HG03135 (cell line): Measurements from ENCODE around the gene NINJ2.

Source experiments
- ATAC-seq: cut with Tn5 transposase; IDR thresholded peaks from one replicate; pipeline ENCODE4 v1.9.1; 2021; ENCODE audit warnings: mild to moderate bottlenecking, moderate library complexity; ENCODE audit not compliant: unreplicated experiment

NINJ2 gene

DNA sequence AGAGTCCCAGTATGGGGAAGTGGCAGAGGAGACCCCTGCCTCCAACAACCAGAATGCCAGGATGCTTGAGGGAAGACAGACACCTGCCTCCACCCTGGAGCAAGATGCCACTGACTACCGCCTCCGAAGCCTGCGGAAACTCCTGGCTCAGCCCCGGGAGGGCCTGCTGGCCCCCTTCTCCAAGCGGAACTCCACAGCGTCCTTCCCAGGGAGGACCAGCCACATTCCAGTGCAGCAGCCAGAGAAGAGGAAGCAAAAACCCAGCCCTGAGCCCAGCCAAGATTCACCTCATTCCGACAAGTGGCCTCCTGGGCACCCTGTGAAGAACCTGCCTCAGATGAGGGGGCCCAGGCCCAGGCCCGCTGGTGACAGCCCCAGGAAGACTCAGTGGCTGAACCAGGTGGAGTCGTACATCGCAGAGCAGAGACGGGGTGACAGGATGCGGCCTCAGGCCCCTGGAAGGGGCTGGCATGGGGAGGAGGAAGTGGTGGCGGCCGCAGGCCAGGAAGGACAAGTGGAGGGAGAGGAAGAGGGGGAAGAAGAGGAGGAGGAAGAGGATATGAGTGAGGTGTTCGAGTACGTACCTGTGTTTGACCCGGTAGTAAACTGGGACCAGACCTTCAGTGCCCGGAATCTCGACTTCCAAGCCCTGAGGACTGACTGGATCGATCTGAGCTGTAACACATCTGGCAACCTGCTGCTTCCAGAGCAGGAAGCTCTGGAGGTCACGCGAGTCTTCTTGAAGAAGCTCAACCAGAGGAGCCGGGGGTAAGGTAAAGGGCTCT, 109.8 kb downstream of the NINJ2 start:
- ATAC-seq, result no peak

DNA sequence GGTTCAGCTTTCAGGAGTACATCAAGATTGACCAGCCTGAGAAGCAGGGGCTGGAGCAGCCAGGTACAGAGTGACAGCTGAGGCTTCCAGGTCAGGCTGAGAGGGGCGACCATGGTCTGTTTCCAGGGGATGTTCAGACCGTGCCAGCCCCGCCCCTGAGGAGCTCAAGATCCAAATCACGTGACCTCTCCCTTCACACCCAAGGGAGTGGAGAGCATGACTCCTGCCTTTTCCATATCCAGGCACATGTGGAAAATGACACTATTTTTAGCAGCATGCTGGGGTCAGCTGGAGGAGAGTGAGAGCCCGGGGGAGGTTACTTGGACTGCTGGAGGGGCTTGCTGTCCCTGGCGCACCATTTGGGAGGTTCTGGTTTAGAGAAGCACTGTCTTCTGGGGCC, 110.8 kb downstream of the NINJ2 start:
- no peak for ATAC-seq

DNA sequence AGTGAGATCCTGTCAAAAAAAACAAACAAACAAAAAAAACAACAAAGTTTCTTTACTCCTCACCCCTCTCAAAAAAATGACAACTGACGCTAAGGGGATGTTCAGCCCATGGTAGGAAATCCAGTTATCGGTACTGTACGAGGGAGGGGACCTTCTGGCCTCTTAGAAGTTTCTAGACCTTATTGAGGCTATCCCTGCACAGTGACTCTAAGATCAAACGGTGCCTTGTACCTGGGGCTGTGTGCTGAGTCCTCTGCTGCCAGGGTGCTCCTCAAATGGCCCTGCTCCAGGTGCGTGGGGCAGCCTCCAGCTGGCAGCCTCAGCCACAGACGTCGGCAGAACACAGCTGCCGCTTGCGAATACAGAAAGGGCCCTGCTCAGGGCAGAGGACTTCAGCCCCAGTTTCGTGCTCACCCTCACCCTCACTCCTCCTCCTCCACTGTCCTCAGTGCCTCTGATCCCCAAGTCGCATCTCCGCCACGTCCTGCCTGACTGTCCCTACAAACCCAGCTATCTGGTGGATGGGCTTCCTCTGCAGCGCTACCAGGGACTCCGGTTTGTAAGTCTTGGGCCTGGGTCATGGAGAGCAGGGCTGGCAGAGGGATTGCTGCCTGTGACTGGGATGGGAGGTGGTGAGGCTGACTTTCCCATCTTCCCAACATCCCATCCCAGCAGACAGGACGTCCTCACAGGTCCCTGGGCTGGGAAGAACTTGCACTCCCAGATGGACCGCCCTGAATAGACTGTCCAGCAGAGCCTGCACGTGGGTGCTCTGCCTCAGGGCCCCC, 112.6 kb downstream of the NINJ2 start:
- ATAC-seq, result no peak

DNA sequence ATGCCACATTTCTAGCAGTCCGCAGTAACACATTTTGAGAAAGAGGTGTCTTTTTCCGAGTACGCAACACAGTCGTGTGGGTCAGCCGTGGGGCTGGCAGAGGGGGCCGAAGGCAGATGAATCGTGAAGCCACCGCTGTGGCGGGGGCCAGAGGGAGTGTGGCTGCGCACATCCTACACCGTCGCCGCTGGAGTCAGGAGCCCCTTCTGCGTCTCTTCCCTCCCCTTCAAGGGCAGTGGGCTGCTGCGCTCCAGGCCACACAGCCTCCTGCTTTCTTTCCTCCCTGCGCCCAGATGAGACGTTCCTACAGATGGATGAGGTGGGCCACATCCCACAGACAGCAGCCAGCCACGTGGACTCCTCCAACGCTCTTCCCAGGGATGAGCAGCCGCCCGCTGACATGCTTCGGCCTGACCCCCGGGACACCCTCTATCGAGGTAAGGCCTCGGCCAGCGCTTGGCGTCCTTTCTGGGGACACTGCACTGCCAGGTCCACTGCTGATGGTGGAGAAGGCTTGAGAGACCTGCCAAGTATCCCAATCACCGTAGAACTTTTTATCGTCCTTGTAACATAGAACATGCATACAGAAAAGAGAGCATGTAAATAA, 113.7 kb downstream of the NINJ2 start:
- no peak for ATAC-seq

DNA sequence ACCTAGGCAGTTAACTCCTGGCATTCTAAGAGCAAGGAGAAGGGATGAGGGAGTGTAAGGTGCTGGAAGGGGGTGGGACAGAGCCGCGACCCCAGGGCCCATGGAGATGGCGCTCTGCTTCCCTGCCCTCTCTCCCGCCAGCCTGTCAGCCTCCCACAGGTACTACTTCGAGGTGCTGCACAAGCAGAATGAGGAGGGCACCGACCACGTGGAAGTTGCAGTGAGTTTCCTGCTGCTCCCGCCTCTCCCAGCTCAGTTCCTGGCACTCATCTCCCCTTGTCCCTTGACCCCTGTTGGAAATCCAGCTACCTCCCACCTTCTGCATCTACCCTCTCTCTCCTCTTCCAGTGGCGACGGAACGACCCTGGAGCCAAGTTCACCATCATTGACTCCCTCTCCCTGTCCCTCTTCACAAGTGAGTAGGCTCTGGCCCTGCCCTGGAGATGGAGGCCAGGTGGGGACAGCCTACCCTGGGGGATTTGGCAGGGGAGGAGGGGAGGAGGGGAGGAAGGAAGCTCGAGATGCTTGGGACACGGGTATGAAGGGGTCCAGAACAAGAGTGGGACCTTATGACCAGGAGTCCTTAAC, 115.3 kb downstream of the NINJ2 start:
- ATAC-seq, result no peak

DNA sequence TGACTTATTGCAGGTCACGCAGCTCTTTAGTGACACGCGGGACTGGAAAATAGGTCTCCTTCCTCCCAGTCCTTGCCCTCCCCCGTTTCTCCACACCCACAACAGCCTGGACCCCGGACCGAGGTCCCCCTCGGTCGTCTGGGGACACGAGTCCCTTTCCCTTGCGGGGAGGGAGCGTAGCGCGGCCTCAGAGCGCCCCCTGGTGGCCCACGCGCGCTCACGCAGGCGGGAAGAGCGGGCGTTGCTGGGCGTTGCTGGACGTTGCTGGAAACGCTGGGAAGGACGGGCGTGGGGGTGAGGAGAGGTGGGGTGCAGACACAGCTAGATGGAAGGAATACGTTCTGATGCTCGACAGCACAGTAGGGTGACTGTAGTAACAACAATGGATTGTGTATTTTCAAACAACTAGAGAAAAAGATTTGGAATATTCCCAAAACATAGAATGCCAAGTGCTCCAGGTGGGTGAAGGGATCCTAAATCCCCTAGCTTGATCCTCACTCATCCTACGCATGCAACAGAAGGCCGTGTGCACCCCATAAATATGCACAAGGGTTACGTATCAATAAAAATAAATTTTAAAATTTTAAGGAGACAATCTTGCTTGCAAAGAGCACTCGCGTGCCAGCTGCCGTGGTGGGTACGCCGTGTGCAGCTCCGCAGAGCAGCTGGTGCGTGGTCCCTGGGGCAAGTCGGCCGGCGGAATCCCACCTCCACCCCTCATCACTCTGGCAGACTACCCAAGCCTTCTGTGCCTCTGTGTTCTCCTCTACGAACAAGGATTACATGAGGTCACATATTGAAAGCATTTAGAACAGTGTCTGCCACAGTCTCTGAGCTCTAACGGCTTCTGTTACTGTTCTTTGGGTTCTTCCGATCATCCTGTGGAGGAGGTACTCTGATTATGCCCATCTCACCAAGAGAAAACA, 116.1 kb downstream of the NINJ2 start:
- no peak for ATAC-seq

DNA sequence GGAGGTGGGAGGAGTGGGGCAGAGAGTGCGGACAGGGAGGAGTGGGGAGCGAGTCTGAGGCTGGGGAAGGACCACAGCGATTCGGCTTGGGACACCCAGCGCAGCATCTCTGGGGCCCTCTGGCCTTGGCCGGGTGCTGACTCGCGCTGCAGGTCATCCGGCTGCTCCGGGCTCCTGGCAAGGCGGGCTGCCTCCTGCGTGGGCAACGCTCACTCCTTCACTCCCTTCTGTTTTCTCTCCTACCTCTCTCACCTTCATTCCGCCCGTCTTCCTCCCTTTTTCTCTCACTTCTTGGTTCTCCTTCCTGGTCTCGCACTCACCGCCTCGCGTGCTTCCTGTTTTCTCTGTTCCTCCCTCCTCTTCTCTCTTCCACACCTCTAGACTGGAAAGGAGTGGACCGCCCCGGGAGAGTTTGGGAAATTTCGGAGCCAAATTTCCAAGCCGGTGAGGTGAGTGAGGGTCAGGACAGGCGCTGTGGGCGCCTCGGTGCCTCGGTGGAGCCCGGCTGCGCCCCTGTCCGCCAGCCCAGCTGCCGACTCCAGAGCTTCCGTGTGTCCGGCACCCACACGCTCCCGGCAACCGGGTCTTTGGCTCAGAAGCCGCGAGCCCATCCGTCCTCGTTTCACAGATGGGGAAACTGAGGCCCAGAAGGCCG, 116.9 kb downstream of the NINJ2 start:
- ATAC-seq, result no peak

DNA sequence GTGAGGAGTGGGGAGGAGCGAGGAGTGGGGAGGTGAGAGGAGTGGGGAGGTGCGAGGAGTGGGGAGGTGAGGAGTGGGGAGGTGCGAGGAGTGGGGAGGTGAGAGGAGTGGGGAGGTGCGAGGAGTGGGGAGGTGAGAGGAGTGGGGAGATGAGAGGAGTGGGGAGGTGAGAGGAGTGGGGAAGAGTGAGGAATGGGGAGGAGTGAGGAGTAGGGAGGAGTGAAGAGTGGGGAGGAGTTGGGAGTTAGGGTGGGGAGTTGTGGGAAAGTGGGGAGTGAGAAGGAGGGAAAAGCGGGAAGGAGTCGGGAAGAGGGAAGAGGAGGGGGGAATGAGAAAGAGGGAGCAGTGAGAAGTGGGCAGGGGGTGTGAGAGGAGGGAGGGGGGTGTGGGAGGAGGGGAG, 117.4 kb downstream of the NINJ2 start:
- no peak for ATAC-seq

DNA sequence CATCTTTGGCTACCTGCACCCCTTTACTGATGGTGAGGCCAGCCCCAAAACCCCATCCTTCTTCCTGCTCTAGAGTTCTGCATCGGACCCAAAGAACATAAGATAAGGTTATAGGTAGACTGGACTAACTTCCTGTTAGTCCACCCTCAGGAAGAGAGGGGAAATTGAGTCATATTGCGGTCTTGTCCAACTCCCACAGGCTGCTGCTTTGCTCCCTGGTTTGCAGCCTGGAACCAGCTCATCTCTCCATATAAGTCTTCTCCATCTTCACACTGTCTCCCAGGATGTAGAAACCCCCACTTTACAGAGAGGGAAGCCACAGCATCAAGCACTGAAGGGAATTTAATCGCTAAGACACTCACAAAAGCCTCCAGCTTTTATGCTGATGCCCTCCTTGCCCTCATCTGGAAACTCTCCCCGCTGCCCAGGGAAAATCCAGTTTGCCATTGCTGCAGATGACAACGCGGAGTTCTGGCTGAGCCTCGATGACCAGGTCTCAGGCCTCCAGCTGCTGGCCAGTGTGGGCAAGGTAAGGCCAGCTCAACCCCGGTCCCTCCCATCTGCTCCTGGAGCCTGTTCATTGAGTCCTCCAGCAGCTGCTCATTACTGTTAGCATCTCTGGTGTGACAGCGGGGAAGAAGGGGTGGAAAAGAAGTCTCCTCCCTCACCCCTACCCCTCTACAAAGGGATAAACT, 118.2 kb downstream of the NINJ2 start:
- ATAC-seq, result no peak

DNA sequence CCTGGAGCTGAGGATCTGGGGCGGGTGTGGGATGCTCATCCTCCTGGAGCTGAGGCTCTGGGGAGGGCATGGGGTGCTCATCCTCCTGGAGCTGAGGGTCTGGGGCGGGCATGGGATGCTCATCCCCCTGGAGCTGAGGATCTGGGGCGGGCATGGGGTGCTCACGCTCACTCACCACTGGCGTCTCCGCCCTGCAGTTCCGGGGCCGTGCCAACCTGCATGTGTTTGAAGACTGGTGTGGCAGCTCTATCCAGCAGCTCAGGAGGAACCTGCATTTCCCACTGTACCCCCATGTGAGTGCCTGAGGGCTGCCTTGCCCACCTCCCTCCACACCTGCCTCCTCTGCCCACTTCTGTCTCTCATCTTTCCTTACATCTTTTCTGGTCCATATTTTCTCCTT, 119.1 kb downstream of the NINJ2 start:
- no peak for ATAC-seq

DNA sequence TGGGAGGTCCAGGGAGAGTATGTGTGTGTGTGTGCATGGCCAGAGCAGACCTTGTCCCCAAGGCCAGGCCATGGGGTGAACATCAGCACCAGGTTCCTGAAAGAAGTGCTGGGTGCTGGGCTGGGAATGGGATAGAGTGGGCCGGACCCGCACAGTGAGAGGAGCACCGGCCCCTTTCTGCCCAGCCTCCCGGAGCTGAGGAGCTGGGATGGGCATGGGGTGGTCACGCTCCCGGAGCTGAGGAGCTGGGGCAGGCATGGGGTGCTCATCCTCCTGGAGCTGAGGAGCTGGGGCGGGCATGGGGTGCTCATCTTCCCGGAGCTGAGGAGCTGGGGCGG, 120.2 kb downstream of the NINJ2 start:
- no peak for ATAC-seq

DNA sequence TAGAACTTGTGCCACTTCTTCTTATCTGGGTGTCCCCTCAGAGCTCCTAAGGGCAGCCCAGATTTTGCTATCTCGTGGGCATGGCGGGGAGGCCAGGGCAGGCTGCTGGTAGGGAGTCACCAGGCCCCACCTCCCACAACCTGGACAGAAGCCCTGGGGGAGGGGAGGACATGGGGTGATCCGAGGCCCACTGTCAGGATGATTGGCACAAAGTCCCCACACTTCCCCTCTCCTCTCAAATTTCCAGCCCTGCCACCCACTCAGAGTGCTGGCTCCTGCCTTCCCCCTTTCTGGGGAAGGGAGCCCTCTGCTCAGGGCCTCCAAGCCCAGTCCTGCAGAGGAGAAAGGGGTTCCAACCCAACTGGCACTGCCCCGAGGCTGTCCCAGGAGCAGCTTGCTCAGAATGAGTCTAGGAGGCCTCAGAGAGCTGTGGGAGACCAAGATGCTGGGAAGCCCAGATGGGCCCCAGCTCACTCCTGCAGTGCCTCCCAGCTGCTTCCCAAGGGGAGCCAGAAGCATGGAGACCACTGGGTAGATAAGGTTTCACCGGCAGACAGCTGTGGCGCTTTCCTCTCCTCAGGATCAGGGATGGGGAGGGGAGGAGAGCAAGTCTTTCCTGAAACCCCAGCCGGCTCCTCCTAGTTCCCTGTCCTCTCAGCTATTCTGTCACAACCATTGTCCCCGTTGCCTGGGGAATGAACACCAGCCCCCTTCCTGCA, 120.7 kb downstream of the NINJ2 start:
- no peak for ATAC-seq

DNA sequence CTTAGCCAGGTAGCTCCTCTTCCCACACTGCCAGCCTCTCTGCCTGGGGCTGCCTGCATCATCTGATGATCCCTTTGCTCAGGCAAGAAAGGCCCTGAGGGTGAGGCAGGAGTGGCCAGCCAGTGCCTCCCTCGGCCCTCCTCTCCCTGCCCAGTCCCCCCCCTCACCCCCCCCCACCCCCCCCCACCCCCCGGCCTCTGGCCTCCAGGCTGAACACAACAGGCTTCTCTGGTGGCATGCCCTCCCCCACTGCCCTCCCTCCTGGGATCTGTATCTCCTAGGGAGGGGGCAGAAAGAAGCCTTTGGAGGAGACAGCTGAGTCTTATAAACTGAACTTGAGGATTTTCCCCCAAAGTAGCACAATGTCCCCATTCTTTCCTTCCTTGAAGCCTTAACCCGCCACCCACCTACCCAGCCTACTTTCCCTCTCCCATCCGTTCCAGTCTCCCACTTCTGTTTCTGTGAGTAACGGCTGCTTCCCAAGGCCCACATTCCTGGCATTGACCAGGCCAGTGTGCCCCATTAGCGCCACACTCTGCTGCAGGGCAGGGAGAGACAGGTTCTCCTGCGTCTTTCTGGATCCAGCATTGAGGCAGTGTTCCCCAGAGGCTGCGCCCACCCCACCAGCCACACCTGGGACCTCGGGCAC, 121.4 kb downstream of the NINJ2 start:
- ATAC-seq, result no peak

DNA sequence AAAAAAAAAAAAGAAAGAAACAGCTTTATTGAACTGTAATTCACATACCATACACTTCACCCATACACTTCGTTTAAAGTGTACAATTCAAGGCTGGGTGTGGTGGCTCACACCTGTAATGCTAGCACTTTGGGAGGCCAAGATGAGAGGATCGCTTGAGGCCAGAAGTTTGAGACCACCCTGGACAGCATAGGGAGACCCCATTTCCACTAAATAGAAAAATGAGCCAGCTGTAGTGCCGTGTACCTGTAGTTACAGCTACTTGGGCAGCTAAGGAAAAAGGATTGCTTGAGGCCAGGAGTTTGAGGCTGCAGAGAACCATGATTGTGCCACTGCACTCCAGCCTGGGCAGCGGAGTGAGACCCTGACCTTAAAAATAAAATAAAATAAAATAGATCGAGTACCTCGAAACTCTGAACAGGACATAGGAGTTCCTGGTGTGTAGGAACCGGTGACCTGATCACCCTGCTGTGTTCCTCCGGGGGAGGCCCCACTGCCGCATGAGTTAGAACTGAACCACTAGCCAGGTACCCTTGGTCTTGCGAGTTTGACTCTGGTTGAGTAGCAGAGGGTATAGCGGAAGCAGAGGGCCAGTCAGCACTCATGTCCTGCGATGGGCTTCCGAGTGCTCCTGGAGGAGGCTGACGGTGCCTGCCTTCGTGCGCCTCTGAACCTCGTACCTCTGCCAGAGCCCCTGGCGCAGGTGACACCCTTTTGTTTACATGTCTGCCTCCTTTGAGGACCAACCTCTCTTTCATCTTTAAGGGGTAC, 123.5 kb downstream of the NINJ2 start:
- ATAC-seq, result no peak

DNA sequence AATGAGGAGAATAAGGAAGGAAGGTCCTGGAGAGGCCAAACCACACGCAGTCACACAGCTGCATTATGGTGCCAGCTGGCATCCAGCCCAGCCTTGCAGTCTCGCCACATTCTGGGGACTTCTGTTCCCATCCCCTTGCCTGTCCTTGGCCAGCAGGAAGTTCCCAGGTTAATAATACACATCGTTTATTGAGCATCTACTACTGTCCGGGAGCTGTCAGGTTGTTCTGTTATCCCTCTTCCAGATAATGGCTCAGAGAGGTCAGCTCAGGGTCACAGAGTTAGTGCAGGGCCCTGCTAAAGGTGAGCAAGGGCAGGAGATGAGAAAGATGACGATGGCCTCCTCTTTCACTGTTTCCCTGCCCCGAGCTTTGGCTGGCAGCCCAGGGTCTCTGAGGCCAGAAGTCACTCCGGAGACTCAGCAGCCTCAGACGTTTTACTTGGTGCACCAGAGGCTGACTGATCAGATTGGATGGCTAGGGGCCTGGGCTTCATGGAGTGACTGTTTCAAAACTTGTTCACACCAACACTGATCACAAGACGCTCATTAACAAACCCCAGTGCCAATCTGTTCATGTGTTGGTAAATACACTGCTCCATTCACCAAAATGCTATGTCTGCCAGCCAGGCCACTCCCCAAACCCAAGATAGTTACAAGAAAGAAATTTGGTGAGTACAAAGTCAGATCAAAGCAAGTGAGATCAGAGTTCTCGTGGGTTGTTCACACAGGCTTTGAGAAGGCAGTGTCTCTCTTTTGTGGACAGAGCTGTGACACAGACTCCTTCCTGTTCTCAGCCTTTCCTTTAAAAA, 124.3 kb downstream of the NINJ2 start:
- ATAC-seq, result no peak

DNA sequence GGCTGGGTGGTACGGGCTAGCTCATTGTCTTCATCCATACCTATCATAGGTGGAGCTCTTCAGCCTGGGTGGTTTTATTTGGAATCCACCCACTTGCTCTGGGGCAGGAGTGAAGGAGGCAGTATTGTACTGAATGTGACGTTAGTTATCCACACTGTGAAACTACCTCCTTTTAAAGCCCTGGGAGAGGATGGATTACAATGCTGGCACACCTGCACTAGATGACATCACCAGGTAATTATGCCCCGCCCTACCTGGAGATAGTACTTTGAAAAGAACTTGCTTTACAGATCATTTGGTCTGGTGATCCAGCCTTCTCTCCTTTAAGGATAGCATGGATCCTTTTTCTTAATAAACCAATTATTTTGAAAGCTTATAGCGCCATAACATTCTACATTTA, 125.5 kb downstream of the NINJ2 start:
- no peak for ATAC-seq

DNA sequence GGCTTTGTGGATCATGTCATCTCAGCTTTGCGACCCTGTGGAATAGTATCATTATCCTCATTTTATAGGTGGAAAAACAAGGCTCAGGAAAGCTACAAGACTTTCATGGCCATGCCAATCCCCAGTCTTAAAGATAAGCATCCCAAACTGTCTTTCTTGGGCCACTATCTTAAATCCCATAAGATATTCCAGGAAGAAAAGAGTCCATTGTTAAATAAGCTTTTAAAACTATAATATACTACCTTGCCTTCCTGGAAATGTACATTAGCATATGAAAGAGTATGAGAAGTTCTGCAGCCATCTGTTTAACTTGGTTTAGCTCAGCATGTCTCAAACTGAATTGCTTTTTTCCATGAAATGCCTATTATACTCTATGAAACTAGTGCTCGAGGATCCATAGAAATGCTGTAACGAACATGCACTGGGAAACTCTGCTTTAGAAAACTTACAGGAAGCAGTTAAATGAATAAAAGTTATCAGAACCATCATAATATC, 126.4 kb downstream of the NINJ2 start:
- no peak for ATAC-seq
